Tibial artery (tissue), 4 donors: ENCODE results near the gene MAP3K7.

Source experiments
- DNase-seq, 2 donors: peaks; one replicate each; pipeline ENCODE4 v3.0.0-alpha.2; 2019
- H3K27ac ChIP-seq, 2 donors: fragments of 200-600 bp; sonication (generic) in 1 of 2; 1 replicate in 1 of 2; 2 replicates in 1 of 2; pipeline ENCODE4 v1.5.1; 2018 to 2019; ENCODE audit warnings: mild to moderate bottlenecking in 1 of 2
- H3K27me3 ChIP-seq, 2 donors: fragments of 200-600 bp; sonication (generic) in 1 of 2; one replicate each; pipeline versions ENCODE4 v1.5.1 to v1.6.0; 2016 to 2019
- H3K36me3 ChIP-seq, 3 donors: fragments of 200-600 bp; sonication (generic) in 2 of 3; one replicate each; pipeline ENCODE4 v1.5.1; 2016 to 2019; ENCODE audit warnings: mild to moderate bottlenecking in 2 of 3
- H3K4me1 ChIP-seq, 4 donors: fragments of 200-600 bp; sonication (generic) in 2 of 4; 1 replicate in 3 of 4; 2 replicates in 1 of 4; pipeline ENCODE4 v1.5.1; 2016 to 2019
- H3K4me3 ChIP-seq, 2 donors: fragments of 200-600 bp; sonication (generic) in 1 of 2; 1 replicate in 1 of 2; 2 replicates in 1 of 2; pipeline ENCODE4 v1.5.1; 2018 to 2019; ENCODE audit warnings: mild to moderate bottlenecking in 2 of 2
- H3K9me3 ChIP-seq, 3 donors: fragments of 200-600 bp; sonication (generic) in 1 of 3; one replicate each; pipeline ENCODE4 v1.5.1; 2016 to 2019
- intact Hi-C: fragments of 100-400 bp; cut with DNase I; formaldehyde crosslinking; loops from one replicate; pipeline ENCODE4 v1.15.0; 2023; ENCODE audit warnings: low total_unique reads
- TF ChIP-seq, protein P1 (sequence below), 2 experiments: fragments of 200-600 bp in 1 of 2; fragments of 450-650 bp in 1 of 2; IDR thresholded peaks; one replicate each; pipeline ENCODE4 v1.5.1; 2017 to 2019; ENCODE audit warnings: antibody characterized with exemption in 2 of 2, mild to moderate bottlenecking in 1 of 2, moderate library complexity in 1 of 2

MAP3K7 gene

DNA sequence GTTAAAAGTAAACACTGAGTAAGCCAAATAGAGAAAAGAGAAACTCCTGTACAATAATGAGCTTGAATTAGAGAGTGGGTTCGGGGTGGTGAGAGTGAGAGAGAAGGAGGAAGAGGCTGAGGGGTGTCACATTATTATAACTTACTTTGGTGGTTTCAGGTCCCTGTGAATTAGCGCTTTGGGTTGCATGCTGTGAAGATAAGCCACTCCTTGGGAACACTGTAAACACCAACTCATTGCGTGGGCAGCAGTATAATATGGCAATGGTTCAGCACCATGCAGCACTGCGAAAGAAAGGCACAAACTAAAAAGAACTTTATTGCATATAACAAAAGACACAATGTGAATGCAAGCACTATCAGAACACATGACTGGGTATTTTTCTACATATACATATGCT is 26.9 kb downstream of the MAP3K7 start:
- no peak for DNase-seq
- no peaks in the 10 kb centered on the region for H3K4me1 ChIP-seq
- H3K9me3 ChIP-seq: no peaks in the 10 kb centered on the region
- no peak overlapping the region for H3K27ac ChIP-seq
- TF ChIP-seq, protein P1, sequence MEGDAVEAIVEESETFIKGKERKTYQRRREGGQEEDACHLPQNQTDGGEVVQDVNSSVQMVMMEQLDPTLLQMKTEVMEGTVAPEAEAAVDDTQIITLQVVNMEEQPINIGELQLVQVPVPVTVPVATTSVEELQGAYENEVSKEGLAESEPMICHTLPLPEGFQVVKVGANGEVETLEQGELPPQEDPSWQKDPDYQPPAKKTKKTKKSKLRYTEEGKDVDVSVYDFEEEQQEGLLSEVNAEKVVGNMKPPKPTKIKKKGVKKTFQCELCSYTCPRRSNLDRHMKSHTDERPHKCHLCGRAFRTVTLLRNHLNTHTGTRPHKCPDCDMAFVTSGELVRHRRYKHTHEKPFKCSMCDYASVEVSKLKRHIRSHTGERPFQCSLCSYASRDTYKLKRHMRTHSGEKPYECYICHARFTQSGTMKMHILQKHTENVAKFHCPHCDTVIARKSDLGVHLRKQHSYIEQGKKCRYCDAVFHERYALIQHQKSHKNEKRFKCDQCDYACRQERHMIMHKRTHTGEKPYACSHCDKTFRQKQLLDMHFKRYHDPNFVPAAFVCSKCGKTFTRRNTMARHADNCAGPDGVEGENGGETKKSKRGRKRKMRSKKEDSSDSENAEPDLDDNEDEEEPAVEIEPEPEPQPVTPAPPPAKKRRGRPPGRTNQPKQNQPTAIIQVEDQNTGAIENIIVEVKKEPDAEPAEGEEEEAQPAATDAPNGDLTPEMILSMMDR (IDR thresholded peaks at IDR 0.05): no peak
- H3K4me3 ChIP-seq: no peak overlapping the region
- H3K36me3 ChIP-seq: peaks cover 57 to 71% (median 66%) of the 10 kb centered on the region in 3 donors
- intact Hi-C loops: no loop called here
- no peaks in the 10 kb centered on the region for H3K27me3 ChIP-seq

DNA sequence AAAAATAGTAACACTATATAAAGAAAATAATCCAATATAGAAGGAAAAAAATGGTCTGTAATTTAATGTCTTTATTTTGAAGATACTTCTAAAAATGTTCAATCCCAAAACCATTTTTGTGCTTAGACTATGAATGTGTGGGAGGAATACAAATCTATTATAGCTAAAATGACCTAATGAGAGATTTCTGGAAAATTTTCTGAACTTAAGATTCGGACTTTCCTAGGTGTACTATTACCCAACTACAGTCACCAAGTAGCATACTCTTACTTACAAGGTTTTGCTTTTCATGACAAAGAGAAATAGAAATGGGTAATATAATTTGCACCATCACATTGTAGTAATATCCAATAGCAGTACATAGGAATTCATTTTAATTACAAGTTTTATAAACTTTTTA is 29.9 kb downstream of the MAP3K7 start:
- no peak for DNase-seq
- Histone ChIP-seq H3K4me1 (no peaks in the 10 kb centered on the region), H3K9me3 (no peaks in the 10 kb centered on the region), H3K27me3 (no peaks in the 10 kb centered on the region), H3K36me3 (peaks cover 74 to 81% (median 80%) of the 10 kb centered on the region in 3 donors), H3K4me3 (no peak overlapping the region), H3K27ac (no peak overlapping the region)
- intact Hi-C loops: no loop called here
- TF ChIP-seq, protein P1 (IDR thresholded peaks at IDR 0.05): no peak

DNA sequence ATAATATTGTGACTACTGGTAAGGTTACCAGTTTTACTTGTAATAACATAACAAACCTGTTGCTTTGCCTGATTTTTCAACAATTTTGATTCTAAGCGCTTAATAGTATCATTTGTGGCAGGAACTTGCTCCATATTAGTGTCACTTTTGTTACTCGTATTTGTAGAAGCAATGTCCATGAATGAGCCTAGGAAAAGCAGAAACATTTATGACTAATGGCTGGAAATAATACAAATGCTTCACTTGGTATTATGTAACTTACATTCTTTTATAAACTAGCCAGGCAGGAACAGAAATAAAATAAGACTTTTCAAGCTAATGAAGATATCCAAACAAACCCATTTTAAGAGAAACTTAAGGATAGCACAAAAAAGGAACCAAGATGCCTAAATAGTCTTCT is 38.9 kb downstream of the MAP3K7 start:
- intact Hi-C loops: no loop called here
- no peak overlapping the region for H3K4me3 ChIP-seq
- TF ChIP-seq, protein P1 (IDR thresholded peaks at IDR 0.05): no peak
- no peaks in the 10 kb centered on the region for H3K27me3 ChIP-seq
- H3K9me3 ChIP-seq: no peaks in the 10 kb centered on the region
- H3K4me1 ChIP-seq: no peaks in the 10 kb centered on the region
- no peak overlapping the region for H3K27ac ChIP-seq
- DNase-seq: no peak
- peaks cover 63 to 95% (median 86%) of the 10 kb centered on the region in 3 donors for H3K36me3 ChIP-seq

DNA sequence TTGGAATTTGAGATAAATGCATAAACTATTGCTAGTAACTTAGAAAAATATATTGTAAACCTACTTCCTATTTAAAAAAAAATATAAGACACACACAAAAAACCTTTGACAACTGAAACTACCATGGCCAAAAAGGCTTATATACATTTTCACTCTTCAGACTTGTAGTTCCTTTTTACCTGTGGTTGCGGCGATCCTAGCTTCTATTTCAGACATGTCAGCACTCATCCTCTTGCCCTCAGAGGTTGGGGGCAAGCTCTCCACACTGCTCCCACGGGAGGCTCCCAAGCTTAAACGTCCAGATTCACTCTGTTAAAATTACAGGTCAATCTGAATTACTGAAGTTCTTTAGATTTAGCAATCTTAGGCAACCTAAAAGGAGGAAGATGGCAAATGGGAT is 39.8 kb downstream of the MAP3K7 start:
- Histone ChIP-seq H3K27ac (no peak overlapping the region), H3K4me1 (no peaks in the 10 kb centered on the region), H3K36me3 (peaks cover 53 to 94% (median 76%) of the 10 kb centered on the region in 3 donors), H3K9me3 (no peaks in the 10 kb centered on the region), H3K4me3 (no peak overlapping the region), H3K27me3 (no peaks in the 10 kb centered on the region)
- no peak for DNase-seq
- TF ChIP-seq, protein P1 (IDR thresholded peaks at IDR 0.05): no peak
- intact Hi-C loops: no loop called here

DNA sequence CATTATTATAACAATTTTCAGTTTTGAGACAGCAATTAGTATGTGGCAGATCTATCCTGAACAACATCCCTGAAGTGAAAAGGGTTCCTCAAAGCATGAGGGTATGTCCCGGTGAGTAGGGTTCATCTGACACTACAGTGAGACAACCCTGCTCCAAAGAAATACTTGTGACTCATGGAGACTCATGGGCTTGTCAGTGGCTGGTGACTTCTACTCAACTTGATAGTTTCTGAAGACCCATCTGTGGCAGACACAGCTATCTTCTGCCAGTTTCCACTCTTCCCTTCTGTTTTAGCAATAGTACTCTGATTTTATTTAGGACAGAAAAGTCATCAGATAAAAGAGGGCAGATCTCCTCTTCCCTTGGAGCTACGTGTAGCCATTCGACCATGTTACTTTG is 41.4 kb downstream of the MAP3K7 start:
- H3K4me3 ChIP-seq: no peak overlapping the region
- H3K27me3 ChIP-seq: no peaks in the 10 kb centered on the region
- H3K36me3 ChIP-seq: peaks cover 54 to 91% (median 79%) of the 10 kb centered on the region in 3 donors
- H3K9me3 ChIP-seq: no peaks in the 10 kb centered on the region
- no peaks in the 10 kb centered on the region for H3K4me1 ChIP-seq
- H3K27ac ChIP-seq: no peak overlapping the region
- intact Hi-C loops: no loop called here
- TF ChIP-seq, protein P1 (IDR thresholded peaks at IDR 0.05): no peak
- DNase-seq: no peak

DNA sequence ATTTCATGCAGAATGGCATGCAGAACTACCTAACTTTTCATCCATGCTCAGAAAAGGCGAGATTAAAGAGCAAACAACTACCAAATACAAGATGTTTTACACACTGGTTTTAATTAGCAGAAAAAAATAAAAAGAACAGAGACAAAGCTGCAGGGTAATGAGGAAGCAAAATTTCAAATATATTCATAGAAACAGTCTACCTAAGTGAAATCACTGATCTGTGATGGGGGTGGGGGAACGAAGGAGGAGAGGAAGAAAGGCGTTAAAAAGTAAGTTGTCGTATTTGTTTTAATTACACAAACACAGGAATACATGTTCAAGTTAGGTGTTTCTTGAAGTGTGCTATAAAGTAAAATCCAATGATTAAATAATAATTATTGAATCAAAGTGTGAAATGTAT is 42.1 kb downstream of the MAP3K7 start:
- peaks cover 54 to 86% (median 71%) of the 10 kb centered on the region in 3 donors for H3K36me3 ChIP-seq
- TF ChIP-seq, protein P1 (IDR thresholded peaks at IDR 0.05): no peak

More for the DNA sequence above, 42.1 kb downstream of the MAP3K7 start:
- H3K9me3 ChIP-seq: no peaks in the 10 kb centered on the region
- H3K27ac ChIP-seq: no peak overlapping the region
- H3K4me1 ChIP-seq: no peaks in the 10 kb centered on the region
- DNase-seq: no peak
- intact Hi-C loops: no loop called here
- H3K27me3 ChIP-seq: no peaks in the 10 kb centered on the region
- no peak overlapping the region for H3K4me3 ChIP-seq
